Right forelimb (tissue), 1 donor: Measurements from ENCODE around the gene CFAP157.

Source experiments
- DNase-seq: peaks from one replicate; pipeline ENCODE4 v3.0.0-alpha.2; 2018

CFAP157 gene

GRCh38 chr9:127693697-127694096 lies 13.1 kb upstream of the CFAP157 start:
- no peak for DNase-seq

GRCh38 chr9:127694890-127695720 lies 11.7 kb upstream of the CFAP157 start:
- DNase-seq: no peak

- DNase-seq: no peak
Observed at GRCh38 chr9:127697575-127697974, 9.2 kb upstream of the CFAP157 start.

GRCh38 chr9:127698386-127698785 lies 8.4 kb upstream of the CFAP157 start:
- no peak for DNase-seq

GRCh38 chr9:127698985-127699670 lies 7.7 kb upstream of the CFAP157 start:
- peak; percentile 95 for DNase-seq

GRCh38 chr9:127700140-127700539 lies 6.6 kb upstream of the CFAP157 start:
- no peak for DNase-seq

- DNase-seq: no peak
Observed at GRCh38 chr9:127700594-127701255, 6.1 kb upstream of the CFAP157 start.

GRCh38 chr9:127703289-127703946 lies 3.4 kb upstream of the CFAP157 start:
- no peak for DNase-seq

- no peak for DNase-seq
Observed at GRCh38 chr9:127705577-127706379, 1.0 kb upstream of the CFAP157 start.

- DNase-seq: no peak
Observed at GRCh38 chr9:127707766-127708165, 978 bp downstream of the CFAP157 start.

GRCh38 chr9:127708952-127709587 lies 2.3 kb downstream of the CFAP157 start:
- DNase-seq: no peak

GRCh38 chr9:127710204-127710783 lies 3.5 kb downstream of the CFAP157 start:
- no peak for DNase-seq

- DNase-seq: no peak
Observed at GRCh38 chr9:127711226-127711701, 4.5 kb downstream of the CFAP157 start.

GRCh38 chr9:127711831-127712274 lies 5.1 kb downstream of the CFAP157 start:
- no peak for DNase-seq

GRCh38 chr9:127712371-127712770 lies 5.6 kb downstream of the CFAP157 start:
- DNase-seq: no peak

GRCh38 chr9:127712867-127713266 lies 6.1 kb downstream of the CFAP157 start:
- no peak for DNase-seq

- no peak for DNase-seq
Observed at GRCh38 chr9:127714020-127714750, 7.4 kb downstream of the CFAP157 start.

- DNase-seq: no peak
Observed at GRCh38 chr9:127714951-127715469, 8.2 kb downstream of the CFAP157 start.

- peak; percentile 99 for DNase-seq
Observed at GRCh38 chr9:127715470-127716337, 8.9 kb downstream of the CFAP157 start, which contains the start of the genes PTRH1 and TTC16. Gene PTRH1 (minus strand): TSS chr9:127715663. CDS start chr9:127715639, 24 bp downstream. Gene TTC16 (plus strand): TSS chr9:127716079. CDS start chr9:127716146, 67 bp downstream.
